Uterus (tissue), 4 donors: Measurements from ENCODE around the gene HDGFL1. TPM values are rescaled to one million over a fixed set of nuclear protein-coding genes. Genes with fewer than 3 reads are reported as not detected.
A peak's percentile ranks its signal among the peaks of the same experiment; 100 is the strongest.

ENCODE experiments used
- DNase-seq, 2 donors: peaks; one replicate each; pipeline ENCODE4 v3.0.0-alpha.2; 2019 to 2020
- H3K27ac ChIP-seq, 2 donors: fragments of 200-600 bp; sonication (generic); 1 replicate in 1 of 2; 2 replicates in 1 of 2; pipeline ENCODE4 v1.5.1; 2016 to 2018
- H3K27me3 ChIP-seq, 2 donors: fragments of 200-600 bp; sonication (generic); one replicate each; pipeline ENCODE4 v1.5.1; 2018 to 2019; ENCODE audit warnings: control low read depth in 1 of 2
- H3K36me3 ChIP-seq, 2 donors: fragments of 200-600 bp; sonication (generic); one replicate each; pipeline ENCODE4 v1.5.1; 2019; ENCODE audit warnings: control low read depth in 1 of 2
- H3K4me1 ChIP-seq, 2 donors: fragments of 200-600 bp; sonication (generic); one replicate each; pipeline ENCODE4 v1.5.1; 2018 to 2019; ENCODE audit warnings: control low read depth in 1 of 2
- H3K4me3 ChIP-seq, 2 donors: fragments of 200-600 bp; sonication (generic); 1 replicate in 1 of 2; 2 replicates in 1 of 2; pipeline ENCODE4 v1.5.1; 2018 to 2019; ENCODE audit warnings: mild to moderate bottlenecking in 1 of 2
- H3K9me3 ChIP-seq, 2 donors: fragments of 200-600 bp; sonication (generic); one replicate each; pipeline ENCODE4 v1.5.1; 2019; ENCODE audit warnings: control low read depth in 1 of 2
- CTCF ChIP-seq, 4 experiments: fragments of 200-600 bp in 2 of 4; fragments of 450-650 bp in 2 of 4; sonication (generic) in 2 of 4; IDR thresholded peaks; one replicate each; pipeline ENCODE4 v1.5.1; 2016 to 2019; ENCODE audit warnings: antibody characterized with exemption in 4 of 4, mild to moderate bottlenecking in 2 of 4, moderate library complexity in 1 of 4
- POLR2A ChIP-seq, 2 donors: fragments of 450-650 bp; IDR thresholded peaks; one replicate each; pipeline ENCODE4 v1.6.1; 2016; ENCODE audit warnings: antibody characterized with exemption in 2 of 2, mild to moderate bottlenecking in 1 of 2, moderate library complexity in 1 of 2
- intact Hi-C: fragments of 100-400 bp; cut with DNase I; formaldehyde crosslinking; loops from one replicate; pipeline ENCODE4 v1.15.1; 2023; ENCODE audit warnings: low total_unique reads
- total RNA-seq, 4 donors: library from RNA; depleted of rRNA in 3 of 4; stranded (reverse); fragments of >200 nt in 3 of 4; gene quantifications; one replicate each; pipeline versions ENCODE4 v1.1.0 to v1.2.4, GENCODE V29; 2014 to 2023
- donor health status: DM: yes; HTN: yes; CAD: no.

HDGFL1 gene
- total RNA-seq, 4 donors from 2014 or later: not detected

- no peak for DNase-seq
- no peak overlapping the region for H3K27ac ChIP-seq
Observed at GRCh38 chr6:22536122-22536521, 33.2 kb upstream of the HDGFL1 start.

GRCh38 chr6:22544476-22544875 is 24.9 kb upstream of the HDGFL1 start:
- intact Hi-C loops: no loop called here
- H3K27me3 ChIP-seq: no peaks in the 10 kb centered on the region
- H3K36me3 ChIP-seq: no peaks in the 10 kb centered on the region
- H3K9me3 ChIP-seq: no peaks in the 10 kb centered on the region
- no peak for TF ChIP-seq CTCF (IDR thresholded peaks at IDR 0.05)
- H3K4me1 ChIP-seq: no peaks in the 10 kb centered on the region
- peak overlapping the region in 1 of 2 donors; percentile 12 for H3K27ac ChIP-seq
- DNase-seq: no peak
- no peak overlapping the region for H3K4me3 ChIP-seq

More at GRCh38 chr6:22536122-22536521, 33.2 kb upstream of the HDGFL1 start:
- H3K4me1 ChIP-seq: no peaks in the 10 kb centered on the region
- H3K4me3 ChIP-seq: no peak overlapping the region
- intact Hi-C loops: no loop called here
- no peaks in the 10 kb centered on the region for H3K9me3 ChIP-seq
- TF ChIP-seq CTCF (IDR thresholded peaks at IDR 0.05) (no peak), POLR2A (IDR thresholded peaks at IDR 0.05) (no peak)
- H3K36me3 ChIP-seq: no peaks in the 10 kb centered on the region
- no peaks in the 10 kb centered on the region for H3K27me3 ChIP-seq

- TF ChIP-seq CTCF (IDR thresholded peaks at IDR 0.05): no peak
- no peak for TF ChIP-seq POLR2A (IDR thresholded peaks at IDR 0.05)
- Histone ChIP-seq H3K4me1 (no peaks in the 10 kb centered on the region), H3K9me3 (no peaks in the 10 kb centered on the region), H3K27me3 (no peaks in the 10 kb centered on the region), H3K4me3 (no peak overlapping the region), H3K36me3 (no peaks in the 10 kb centered on the region), H3K27ac (peak overlapping the region in 1 of 2 donors; percentile 12)
- intact Hi-C loops: no loop called here
- DNase-seq: no peak
Observed at GRCh38 chr6:22545051-22545450, 24.3 kb upstream of the HDGFL1 start.

GRCh38 chr6:22546236-22546635 is 23.1 kb upstream of the HDGFL1 start:
- H3K4me1 ChIP-seq: no peaks in the 10 kb centered on the region
- H3K27ac ChIP-seq: no peak overlapping the region
- TF ChIP-seq POLR2A (IDR thresholded peaks at IDR 0.05): no peak
- TF ChIP-seq CTCF (IDR thresholded peaks at IDR 0.05): no peak
- no peak overlapping the region for H3K4me3 ChIP-seq
- H3K36me3 ChIP-seq: no peaks in the 10 kb centered on the region
- no peak for DNase-seq
- intact Hi-C loops: no loop called here
- H3K9me3 ChIP-seq: no peaks in the 10 kb centered on the region
- H3K27me3 ChIP-seq: no peaks in the 10 kb centered on the region

- intact Hi-C loops: no loop called here
- Histone ChIP-seq H3K27ac (no peak overlapping the region), H3K4me3 (no peak overlapping the region), H3K4me1 (no peaks in the 10 kb centered on the region), H3K36me3 (no peaks in the 10 kb centered on the region), H3K9me3 (no peaks in the 10 kb centered on the region), H3K27me3 (no peaks in the 10 kb centered on the region)
- no peak for DNase-seq
- no peak for TF ChIP-seq CTCF (IDR thresholded peaks at IDR 0.05)
- TF ChIP-seq POLR2A (IDR thresholded peaks at IDR 0.05): no peak
Observed at GRCh38 chr6:22550971-22551670, 18.2 kb upstream of the HDGFL1 start.
